Measurements from ENCODE around the gene BCL11A.

BCL11A gene

GRCh38 chr2:60406192-60406591, 147.3 kb downstream of the BCL11A start:
- H3F3A ChIP-seq (ENCODE audit: control insufficient read depth, insufficient read depth): no peaks in the 10 kb centered on the region
- H3K27me3 ChIP-seq (ENCODE audit: control insufficient read depth, low read length): no peaks in the 10 kb centered on the region
- no peak overlapping the region for H3K4me3 ChIP-seq (ENCODE audit: low read length)
- TF ChIP-seq CTCF (IDR thresholded peaks at IDR 0.05; ENCODE audit: low read depth, low read length, poor library complexity, severe bottlenecking) (no peak), EZH2phosphoT487 (IDR thresholded peaks at IDR 0.05; ENCODE audit: borderline replicate concordance, low read length) (no peak)
- no peak overlapping the region for H3K4me2 ChIP-seq (ENCODE audit: low read length)
- no peaks in the 10 kb centered on the region for H3K9me3 ChIP-seq (ENCODE audit: control insufficient read depth, insufficient read depth, low read length)
- no peak overlapping the region for H3K27ac ChIP-seq (ENCODE audit: low read depth, low read length)
- H3K36me3 ChIP-seq (ENCODE audit: control insufficient read depth, low read length): no peaks in the 10 kb centered on the region
- peaks cover 30% of the 10 kb centered on the region for H3K4me1 ChIP-seq (ENCODE audit: control insufficient read depth, low read length)
- no peaks in the 10 kb centered on the region for H3K79me2 ChIP-seq (ENCODE audit: control insufficient read depth, low read length)
- no peaks in the 10 kb centered on the region for H3K9me2 ChIP-seq (replicated peaks; ENCODE audit: control insufficient read depth, low read length)
- H4K20me1 ChIP-seq (ENCODE audit: control insufficient read depth, insufficient read depth, low read depth, low read length): no peaks in the 10 kb centered on the region

GRCh38 chr2:60405271-60405919, 148.1 kb downstream of the BCL11A start:
- H3F3A ChIP-seq (ENCODE audit: control insufficient read depth, insufficient read depth): no peaks in the 10 kb centered on the region
- peaks cover 30% of the 10 kb centered on the region for H3K4me1 ChIP-seq (ENCODE audit: control insufficient read depth, low read length)
- H3K27me3 ChIP-seq (ENCODE audit: control insufficient read depth, low read length): no peaks in the 10 kb centered on the region
- H3K27ac ChIP-seq (ENCODE audit: low read depth, low read length): no peak overlapping the region
- H3K4me2 ChIP-seq (ENCODE audit: low read length): no peak overlapping the region
- no peaks in the 10 kb centered on the region for H4K20me1 ChIP-seq (ENCODE audit: control insufficient read depth, insufficient read depth, low read depth, low read length)
- no peaks in the 10 kb centered on the region for H3K36me3 ChIP-seq (ENCODE audit: control insufficient read depth, low read length)
- H3K79me2 ChIP-seq (ENCODE audit: control insufficient read depth, low read length): no peaks in the 10 kb centered on the region
- H3K4me3 ChIP-seq (ENCODE audit: low read length): no peak overlapping the region
- H3K9me3 ChIP-seq (ENCODE audit: control insufficient read depth, insufficient read depth, low read length): no peaks in the 10 kb centered on the region
- no peak for TF ChIP-seq EZH2phosphoT487 (IDR thresholded peaks at IDR 0.05; ENCODE audit: borderline replicate concordance, low read length)
- H3K9me2 ChIP-seq (replicated peaks; ENCODE audit: control insufficient read depth, low read length): no peaks in the 10 kb centered on the region

Data from DOHH2 (cell line).